NT2/D1 (cell line): ENCODE data around the gene HOXB2.

Experiments used
- DNase-seq: peaks from one replicate; pipeline ENCODE4 v3.0.0-alpha.2; 2011; ENCODE audit warnings: low read depth, low spot score
- H3K27me3 ChIP-seq: 2 replicates; pipeline ENCODE4 v1.6.0; 2011; ENCODE audit warnings: mild to moderate bottlenecking; ENCODE audit not compliant: insufficient read length, insufficient read depth
- H3K36me3 ChIP-seq: 2 replicates; pipeline ENCODE4 v1.6.1; 2011; ENCODE audit warnings: mild to moderate bottlenecking, low read length, mixed read lengths; ENCODE audit not compliant: insufficient read depth, insufficient read length
- H3K4me1 ChIP-seq: 2 replicates; pipeline ENCODE4 v1.5.1; 2011; ENCODE audit not compliant: insufficient read depth, insufficient read length
- H3K4me3 ChIP-seq: 2 replicates; pipeline ENCODE4 v1.5.1; 2011; ENCODE audit warnings: low read depth; ENCODE audit not compliant: insufficient read length
- H3K9ac ChIP-seq: 2 replicates; pipeline ENCODE4 v1.6.0; 2011; ENCODE audit warnings: low read depth; ENCODE audit not compliant: insufficient read length
- H3K9me3 ChIP-seq: 2 replicates; pipeline ENCODE4 v1.5.1; 2011; ENCODE audit warnings: mild to moderate bottlenecking, low read length; ENCODE audit not compliant: insufficient read depth
- SUZ12 ChIP-seq: IDR thresholded peaks from 2 replicates; pipeline ENCODE4 v1.6.1; 2011; ENCODE audit not compliant: insufficient read length, insufficient read depth; ENCODE audit errors: extremely low read depth
- YY1 ChIP-seq: IDR thresholded peaks from 2 replicates; pipeline ENCODE4 v1.6.1; 2011; ENCODE audit not compliant: insufficient read length, insufficient read depth
- ZNF274 ChIP-seq: IDR thresholded peaks from 2 replicates; pipeline ENCODE4 v1.6.1; 2011; ENCODE audit warnings: mild to moderate bottlenecking, low read depth, low read length

Gene HOXB2

DNA sequence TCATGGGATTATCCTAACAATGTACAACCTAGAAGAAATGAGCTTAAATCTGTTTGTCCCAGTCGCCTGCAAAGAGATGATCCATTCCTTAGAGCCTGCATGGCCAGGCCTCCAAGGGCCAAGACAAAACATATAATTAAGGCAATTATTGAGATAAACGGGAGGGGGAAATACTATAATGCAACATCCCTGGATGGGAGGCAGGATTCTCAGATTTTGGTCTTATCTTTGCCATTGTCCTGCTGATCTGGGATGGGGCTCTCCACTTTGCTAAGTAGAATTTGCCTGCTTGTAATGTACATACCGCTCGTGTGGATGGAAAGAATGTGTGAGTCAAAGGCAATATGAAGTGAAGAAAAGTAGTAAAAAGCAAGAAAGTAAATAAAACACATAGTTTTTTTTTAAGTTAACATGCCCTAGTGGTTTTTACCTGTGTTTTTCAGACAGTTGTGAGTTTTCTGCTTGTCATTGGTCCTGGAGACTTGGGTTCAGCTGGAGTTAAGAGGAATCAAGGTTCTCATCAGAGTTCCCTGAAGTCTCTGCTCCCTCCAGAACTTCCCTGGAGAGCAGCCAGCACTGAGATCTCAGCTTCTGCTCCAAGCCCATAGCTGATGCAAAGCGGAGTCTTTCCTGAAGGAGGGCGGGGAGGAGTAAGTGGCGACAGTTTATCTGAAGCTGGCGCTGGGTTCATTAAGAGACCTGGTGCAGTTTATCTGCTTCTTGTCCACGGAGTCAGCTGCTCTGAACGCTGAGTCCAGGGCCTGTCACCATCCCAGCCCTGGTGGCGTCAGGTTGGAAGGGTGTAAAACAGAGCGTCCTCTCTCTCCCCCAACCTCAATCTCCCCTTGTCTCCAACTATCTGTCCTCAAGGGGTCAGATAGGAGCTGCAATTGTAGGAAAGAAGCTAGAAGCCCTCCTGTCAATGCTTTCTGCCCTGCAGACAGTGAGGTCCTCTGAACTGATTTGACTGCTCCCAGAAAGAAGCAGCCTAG lies 44.2 kb downstream of the HOXB2 start:
- Histone ChIP-seq H3K36me3 (no peaks in the 10 kb centered on the region), H3K4me3 (no peak overlapping the region), H3K4me1 (peaks cover 5% of the 10 kb centered on the region), H3K9ac (no peak overlapping the region), H3K9me3 (no peaks in the 10 kb centered on the region), H3K27me3 (peaks cover 44% of the 10 kb centered on the region)
- no peak for TF ChIP-seq ZNF274
- TF ChIP-seq YY1 = no peak
- no peak for TF ChIP-seq SUZ12
- no peak for DNase-seq

DNA sequence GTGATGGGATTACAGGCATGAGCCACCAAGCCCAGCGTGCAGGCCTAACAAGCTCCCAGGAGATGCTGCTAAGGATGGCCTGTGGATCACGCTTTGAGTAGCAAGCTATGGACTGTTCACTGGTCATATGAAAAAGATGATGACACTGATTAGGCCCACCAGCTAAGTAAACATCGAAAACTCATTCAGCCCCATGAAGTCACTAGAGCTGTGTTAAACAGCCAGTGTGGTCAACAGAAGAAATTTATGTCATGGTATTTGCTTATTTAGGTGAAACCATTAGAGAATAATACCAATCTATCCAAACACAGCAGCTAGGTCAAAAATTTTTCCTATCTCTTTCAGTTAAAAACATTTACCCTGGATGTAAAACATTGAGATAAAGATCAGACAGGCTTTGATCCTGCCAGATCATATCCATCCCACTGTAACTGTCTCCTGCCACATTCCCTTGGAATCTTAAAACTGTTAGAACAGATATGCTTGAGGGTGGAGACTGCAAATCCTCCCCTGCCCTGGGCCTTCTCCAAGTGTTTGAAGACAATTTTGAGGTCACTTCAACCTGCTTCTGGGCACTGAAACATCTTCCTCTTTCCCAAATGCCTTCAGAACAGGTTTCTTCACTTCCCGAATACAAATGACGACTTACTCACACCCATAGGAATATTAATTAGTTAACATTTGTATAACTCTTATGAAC lies 45.0 kb downstream of the HOXB2 start:
- H3K4me1 ChIP-seq = peaks cover 5% of the 10 kb centered on the region
- no peak overlapping the region for H3K4me3 ChIP-seq
- H3K9me3 ChIP-seq = no peaks in the 10 kb centered on the region
- peaks cover 50% of the 10 kb centered on the region for H3K27me3 ChIP-seq
- no peak for TF ChIP-seq ZNF274
- no peak for TF ChIP-seq YY1
- TF ChIP-seq SUZ12 = no peak
- no peak overlapping the region for H3K9ac ChIP-seq
- H3K36me3 ChIP-seq = no peaks in the 10 kb centered on the region
- no peak for DNase-seq

DNA sequence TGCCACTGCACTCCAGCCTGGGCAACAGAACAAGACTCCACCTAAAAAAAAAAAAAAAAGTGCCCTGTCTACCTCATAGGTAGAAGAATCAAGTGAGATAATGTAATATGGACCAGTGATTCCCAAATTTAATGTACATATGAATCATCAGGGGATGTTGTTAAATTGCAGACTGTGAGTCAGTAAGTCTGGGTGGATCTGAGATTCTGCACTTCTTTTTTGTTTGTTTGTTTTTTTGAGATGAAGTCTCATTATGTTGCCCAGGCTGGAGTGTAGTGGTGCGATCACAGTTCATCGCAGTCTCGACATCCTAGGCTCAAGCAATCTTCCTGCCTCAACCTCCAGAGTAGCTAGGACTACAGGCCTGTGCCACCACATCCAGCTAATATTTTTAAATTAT lies 45.7 kb downstream of the HOXB2 start:
- Histone ChIP-seq H3K9me3 (no peaks in the 10 kb centered on the region), H3K4me1 (peaks cover 5% of the 10 kb centered on the region), H3K4me3 (no peak overlapping the region), H3K9ac (no peak overlapping the region), H3K27me3 (peaks cover 57% of the 10 kb centered on the region), H3K36me3 (no peaks in the 10 kb centered on the region)
- no peak for TF ChIP-seq ZNF274
- TF ChIP-seq YY1 = no peak
- no peak for TF ChIP-seq SUZ12
- DNase-seq = no peak

DNA sequence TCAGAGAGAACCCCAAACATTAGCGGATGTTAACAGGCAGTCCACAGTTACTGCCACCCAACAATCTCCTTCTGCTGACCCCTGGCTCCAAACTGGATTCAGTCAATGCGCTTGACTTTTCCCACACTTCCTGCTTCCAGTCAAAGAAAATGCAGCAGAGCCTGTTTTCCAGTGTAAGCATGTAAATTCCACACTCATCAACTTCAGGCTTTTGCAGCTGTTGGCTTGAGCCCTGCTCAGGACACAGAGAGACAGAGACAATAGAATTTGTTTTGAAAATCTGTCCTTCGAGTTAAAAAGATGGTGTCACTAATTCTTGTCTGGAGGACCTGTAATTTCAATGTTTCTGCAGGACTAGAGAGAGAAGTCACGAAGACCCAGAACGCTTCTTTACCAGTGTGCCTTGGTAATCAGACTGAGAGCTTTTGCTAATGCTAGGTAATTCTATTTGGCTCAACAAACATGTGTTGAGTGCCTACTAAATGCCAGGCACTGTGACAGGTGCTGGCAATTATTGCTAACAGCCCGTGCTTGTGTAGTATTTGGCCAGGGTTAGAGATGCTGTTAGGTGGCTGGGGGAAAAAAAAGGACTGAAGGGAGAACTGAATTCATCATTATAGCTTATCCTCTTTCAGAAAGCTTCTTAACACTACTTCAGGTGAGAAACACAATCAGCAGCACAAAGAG lies 46.6 kb downstream of the HOXB2 start:
- DNase-seq = no peak
- no peaks in the 10 kb centered on the region for H3K4me1 ChIP-seq
- H3K4me3 ChIP-seq = no peak overlapping the region
- H3K36me3 ChIP-seq = no peaks in the 10 kb centered on the region
- H3K27me3 ChIP-seq = peaks cover 61% of the 10 kb centered on the region
- no peaks in the 10 kb centered on the region for H3K9me3 ChIP-seq
- H3K9ac ChIP-seq = no peak overlapping the region
- TF ChIP-seq SUZ12 = no peak
- TF ChIP-seq ZNF274 = no peak
- TF ChIP-seq YY1 = no peak

DNA sequence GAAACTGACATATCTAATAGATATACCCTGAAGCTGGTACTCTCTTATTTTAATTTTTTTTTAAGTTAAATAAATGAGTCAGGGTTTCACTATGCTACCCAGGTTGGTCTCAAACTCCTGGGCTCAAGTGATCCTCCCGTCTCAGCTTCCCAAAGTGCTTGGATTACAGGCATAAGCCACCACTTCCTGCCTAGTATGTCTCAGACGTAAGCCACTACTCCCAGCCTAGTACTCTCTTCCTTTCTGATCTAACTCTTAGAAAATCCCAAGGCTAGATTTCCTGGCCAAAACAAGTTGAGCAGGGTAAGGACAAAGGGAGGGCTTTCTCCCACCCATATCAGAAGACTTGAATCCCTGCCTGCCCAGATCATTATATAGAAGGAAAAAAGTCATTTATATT lies 47.8 kb downstream of the HOXB2 start:
- no peaks in the 10 kb centered on the region for H3K4me1 ChIP-seq
- TF ChIP-seq YY1 (no peak), ZNF274 (no peak), SUZ12 (no peak)
- H3K4me3 ChIP-seq = no peak overlapping the region
- H3K27me3 ChIP-seq = peaks cover 63% of the 10 kb centered on the region
- H3K9me3 ChIP-seq = no peaks in the 10 kb centered on the region
- DNase-seq = no peak
- H3K36me3 ChIP-seq = no peaks in the 10 kb centered on the region
- no peak overlapping the region for H3K9ac ChIP-seq

DNA sequence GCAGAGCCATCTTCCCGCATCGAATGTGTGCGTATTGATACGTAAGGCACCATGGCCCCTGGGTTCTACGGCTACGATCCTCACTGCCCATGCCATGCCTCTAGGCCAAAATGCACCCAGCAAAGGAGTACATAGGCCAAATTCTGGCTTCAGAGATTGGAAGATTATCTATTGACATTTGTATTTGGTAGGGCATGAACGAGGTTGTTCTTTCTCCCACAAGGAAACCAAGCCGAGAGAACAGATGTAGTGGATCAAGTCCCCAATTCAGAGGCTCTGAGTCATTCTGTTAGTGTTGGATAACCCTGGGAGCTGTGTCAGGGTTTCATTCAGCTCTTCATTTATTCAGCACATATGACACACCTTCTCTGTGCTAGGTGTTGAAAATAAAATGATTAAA lies 50.6 kb downstream of the HOXB2 start:
- no peak for DNase-seq
- H3K27me3 ChIP-seq = peaks cover 66% of the 10 kb centered on the region
- no peak for TF ChIP-seq ZNF274
- TF ChIP-seq YY1 = no peak
- TF ChIP-seq SUZ12 = no peak

More for the DNA sequence above, 50.6 kb downstream of the HOXB2 start:
- H3K4me3 ChIP-seq = no peak overlapping the region
- no peaks in the 10 kb centered on the region for H3K36me3 ChIP-seq
- no peaks in the 10 kb centered on the region for H3K9me3 ChIP-seq
- no peaks in the 10 kb centered on the region for H3K4me1 ChIP-seq
- H3K9ac ChIP-seq = no peak overlapping the region
